Loucy (cell line): ENCODE measurements around the gene PTTG1IP2.

Experiments
- EZH2phosphoT487 ChIP-seq: fragments of 200-600 bp; IDR thresholded peaks from 2 replicates; pipeline ENCODE4 v1.6.1; 2018; ENCODE audit warnings: antibody characterized with exemption, mild to moderate bottlenecking, moderate library complexity, borderline replicate concordance
- TF ChIP-seq, protein P1 (sequence below): fragments of 200-600 bp; sonication (generic); conservative IDR thresholded peaks from 2 replicates; pipeline ENCODE4 v1.5.1; 2014; ENCODE audit warnings: mild to moderate bottlenecking, antibody characterized with exemption, low read length

DNA sequence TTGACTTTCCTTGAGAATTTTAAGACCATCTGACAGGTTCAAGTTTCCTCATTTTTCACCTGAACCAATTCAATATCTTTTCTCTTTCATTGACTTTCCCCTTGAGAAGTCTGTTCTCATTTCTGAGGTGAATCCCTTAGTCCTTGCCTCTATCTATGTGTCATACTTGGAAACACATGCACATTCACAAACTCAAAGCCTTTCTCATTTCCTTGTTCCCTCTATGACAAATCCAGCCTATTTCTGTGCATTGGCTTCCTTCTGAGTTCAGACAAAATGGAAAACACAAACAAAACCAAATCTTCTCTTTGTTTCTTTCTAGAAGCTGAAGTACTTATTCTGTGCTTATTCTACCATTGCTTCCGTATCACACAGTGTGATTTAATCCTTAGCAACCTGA, 13.8 kb downstream of the PTTG1IP2 start:
- TF ChIP-seq, protein P1, sequence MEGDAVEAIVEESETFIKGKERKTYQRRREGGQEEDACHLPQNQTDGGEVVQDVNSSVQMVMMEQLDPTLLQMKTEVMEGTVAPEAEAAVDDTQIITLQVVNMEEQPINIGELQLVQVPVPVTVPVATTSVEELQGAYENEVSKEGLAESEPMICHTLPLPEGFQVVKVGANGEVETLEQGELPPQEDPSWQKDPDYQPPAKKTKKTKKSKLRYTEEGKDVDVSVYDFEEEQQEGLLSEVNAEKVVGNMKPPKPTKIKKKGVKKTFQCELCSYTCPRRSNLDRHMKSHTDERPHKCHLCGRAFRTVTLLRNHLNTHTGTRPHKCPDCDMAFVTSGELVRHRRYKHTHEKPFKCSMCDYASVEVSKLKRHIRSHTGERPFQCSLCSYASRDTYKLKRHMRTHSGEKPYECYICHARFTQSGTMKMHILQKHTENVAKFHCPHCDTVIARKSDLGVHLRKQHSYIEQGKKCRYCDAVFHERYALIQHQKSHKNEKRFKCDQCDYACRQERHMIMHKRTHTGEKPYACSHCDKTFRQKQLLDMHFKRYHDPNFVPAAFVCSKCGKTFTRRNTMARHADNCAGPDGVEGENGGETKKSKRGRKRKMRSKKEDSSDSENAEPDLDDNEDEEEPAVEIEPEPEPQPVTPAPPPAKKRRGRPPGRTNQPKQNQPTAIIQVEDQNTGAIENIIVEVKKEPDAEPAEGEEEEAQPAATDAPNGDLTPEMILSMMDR, result no peak
- TF ChIP-seq EZH2phosphoT487, result no peak
